ENCODE results near the gene RAVER1. TPM values are rescaled to one million over a fixed set of nuclear protein-coding genes. Genes with fewer than 3 reads are reported as not detected.
A peak's percentile ranks its signal among the peaks of the same experiment; 100 is the strongest.

Gene RAVER1
- total and polyA plus RNA-seq, 9 of the 15 experiments (the other 6 are each of a cell fraction or from before 2014, with no cell fraction given), result 0.06 to 113 (median 7.0) TPM

GRCh38 chr19:10286803-10287737 lies 46.3 kb downstream of the RAVER1 start, which contains the start of gene ICAM4 (continued):
- TF ChIP-seq ZNF644 (tag; IDR thresholded peaks at IDR 0.05; ENCODE audit: low read depth) (no peak), SOX6 (IDR thresholded peaks at IDR 0.05) (peak; percentile 47; the same call in 1 of the 2 replicates), BDP1 (IDR thresholded peaks at IDR 0.05; ENCODE audit: insufficient read depth, insufficient read length) (no peak), NR2C2 (CRISPR knock-in tag; IDR thresholded peaks at IDR 0.05) (peak; percentile 45; the same call in 1 of the 2 replicates), NR2C2 (tag; IDR thresholded peaks at IDR 0.05) (no peak), CAMTA2 (CRISPR knock-in tag; conservative IDR thresholded peaks at IDR 0.05) (0 out of 2 replicates have a peak, but pooled peaks have one; percentile 61), MEF2A (IDR thresholded peaks at IDR 0.05; ENCODE audit: control insufficient read depth, low read depth, low read length) (no peak), UBTF (IDR thresholded peaks at IDR 0.05; ENCODE audit: borderline replicate concordance in 1 of 2, low read depth in 2 of 2, low read length in 2 of 2) (peak; percentile 16 to 60; a peak in 3 of 4 replicates), BCOR (IDR thresholded peaks at IDR 0.05) (peak; percentile 56; the same call in 1 of the 2 replicates), E2F6 (IDR thresholded peaks at IDR 0.05; ENCODE audit: borderline replicate concordance in 1 of 2, extremely low read depth in 1 of 2, insufficient read depth in 1 of 2, insufficient read length in 1 of 2, low read depth in 1 of 2, low read length in 1 of 2, poor library complexity in 1 of 2, severe bottlenecking in 1 of 2) (peak; percentile 78 to 89), HNRNPH1 (optimal IDR thresholded peaks at IDR 0.05; ENCODE audit: low read depth, low read length) (no peak), ZNF184 (CRISPR knock-in tag; IDR thresholded peaks at IDR 0.05) (no peak), PRPF4 (IDR thresholded peaks at IDR 0.05; ENCODE audit: insufficient read depth, low read depth, low read length, poor library complexity, severe bottlenecking) (no peak), CBX2 (IDR thresholded peaks at IDR 0.05; ENCODE audit: insufficient read depth, low read length, poor library complexity, severe bottlenecking) (no peak), BCL6 (CRISPR knock-in tag; IDR thresholded peaks at IDR 0.05) (no peak), FOXM1 (IDR thresholded peaks at IDR 0.05; ENCODE audit: low read depth) (0 out of 2 replicates have a peak, but pooled peaks have one; percentile 32), FOXM1 (CRISPR knock-in tag; IDR thresholded peaks at IDR 0.05; ENCODE audit: low read depth) (no peak), NR3C1 (CRISPR knock-in tag; IDR thresholded peaks at IDR 0.05) (no peak; the same call in none of the 2 replicates), IFI16 (CRISPR knock-in tag; IDR thresholded peaks at IDR 0.05) (no peak), ZBTB17 (CRISPR knock-in tag; IDR thresholded peaks at IDR 0.05) (peak; percentile 79; the same call in 1 of the 2 replicates), POLR2AphosphoS5 (IDR thresholded peaks at IDR 0.05; ENCODE audit: control insufficient read depth, insufficient read depth, low read depth, low read length) (peak; percentile 71; the same call in 1 of the 2 replicates), CC2D1A (IDR thresholded peaks at IDR 0.05) (no peak; the same call in 1 of the 2 replicates), FOXJ3 (CRISPR knock-in tag; IDR thresholded peaks at IDR 0.05) (no peak), MXI1 (IDR thresholded peaks at IDR 0.05; ENCODE audit: low read depth, low read length) (0 out of 2 replicates have a peak, but pooled peaks have one; percentile 22), CBFA2T3 (IDR thresholded peaks at IDR 0.05) (peak; percentile 67), CHCHD3 (CRISPR knock-in tag; IDR thresholded peaks at IDR 0.05) (no peak), CSDE1 (IDR thresholded peaks at IDR 0.05) (no peak)

Measured in K562 (cell line).